K562 (cell line): ENCODE results near the gene GLP2R.

ENCODE experiments used
- BACH1 ChIP-seq: fragments of 200-800 bp; sonication (Bioruptor generic); IDR thresholded peaks from 2 replicates; pipeline ENCODE4 v1.6.1; 2016; ENCODE audit warnings: missing genetic modification characterization, missing compliant biosample characterization
- CREM ChIP-seq: IDR thresholded peaks from 2 replicates; pipeline ENCODE4 v1.6.1; 2014; ENCODE audit warnings: antibody characterized with exemption, low read depth
- FOXM1 ChIP-seq, 2 experiments: fragments of 450-650 bp in 1 of 2; sonication (generic) in 1 of 2; formaldehyde crosslinking in 1 of 2; IDR thresholded peaks; 2 replicates each; pipeline versions ENCODE4 v1.6.1 to v1.9.0; 2017 to 2022; ENCODE audit warnings: low read depth in 2 of 2, mild to moderate bottlenecking in 2 of 2, missing genetic modification reagents in 1 of 2, moderate library complexity in 1 of 2
- JUND ChIP-seq, 2 experiments: IDR thresholded peaks; 2 replicates in 1 of 2; 3 replicates in 1 of 2; pipeline ENCODE4 v1.6.1; 2011; ENCODE audit warnings: borderline replicate concordance in 2 of 2, low read depth in 2 of 2, low read length in 2 of 2, improper control_type of control experiment in 1 of 2, missing biosample characterization in 1 of 2, missing genetic modification characterization in 1 of 2, missing genetic modification reagents in 1 of 2
- NRF1 ChIP-seq, 2 experiments: fragments of 450-650 bp; IDR thresholded peaks in 1 of 2; conservative IDR thresholded peaks in 1 of 2; 2 replicates each; pipeline ENCODE4 v1.6.1; 2014; ENCODE audit warnings: mild to moderate bottlenecking in 2 of 2
- POLR2A ChIP-seq: fragments of 450-650 bp; conservative IDR thresholded peaks from 2 replicates; pipeline ENCODE4 v1.6.1; 2016
- PTRF ChIP-seq: fragments of 450-650 bp; IDR thresholded peaks from 2 replicates; pipeline ENCODE4 v1.6.1; 2016; ENCODE audit warnings: mild to moderate bottlenecking, missing genetic modification characterization, missing compliant biosample characterization
- SREBF2 ChIP-seq: sonication (generic); formaldehyde crosslinking; IDR thresholded peaks from 2 replicates; pipeline ENCODE4 v1.4.0; 2020; ENCODE audit warnings: mild to moderate bottlenecking, missing genetic modification reagents
- TAF1 ChIP-seq: IDR thresholded peaks from 2 replicates; pipeline ENCODE4 v1.6.1; 2011; ENCODE audit warnings: mild to moderate bottlenecking, low read length, moderate library complexity; ENCODE audit not compliant: insufficient read depth, control insufficient read depth, severe bottlenecking; ENCODE audit errors: extremely low read depth
- YY1 ChIP-seq, 3 experiments: IDR thresholded peaks; 2 replicates each; pipeline ENCODE4 v1.6.1; 2011; ENCODE audit warnings: low read length in 2 of 3, mild to moderate bottlenecking in 2 of 3, moderate library complexity in 2 of 3, borderline replicate concordance in 1 of 3, control low read depth in 1 of 3, low read depth in 1 of 3; ENCODE audit not compliant: insufficient read depth in 3 of 3, insufficient replicate concordance in 2 of 3, control insufficient read depth in 1 of 3, insufficient read length in 1 of 3; ENCODE audit errors: extremely low read depth in 1 of 3
- ZNF24 ChIP-seq: fragments of 450-650 bp; IDR thresholded peaks from 2 replicates; pipeline ENCODE4 v1.6.1; 2016
- TF ChIP-seq, protein P1 (sequence below), 2 experiments: fragments of 450-650 bp; formaldehyde crosslinking in 1 of 2; IDR thresholded peaks; 2 replicates each; pipeline versions ENCODE4 v1.4.0 to v1.6.1; 2014 to 2020; ENCODE audit warnings: mild to moderate bottlenecking in 2 of 2, borderline replicate concordance in 1 of 2, low read depth in 1 of 2
- TF ChIP-seq, protein P2 (sequence below): sonication (generic); formaldehyde crosslinking; IDR thresholded peaks from 2 replicates; pipeline ENCODE4 v1.8.1; 2023; ENCODE audit warnings: mild to moderate bottlenecking, missing genetic modification reagents, moderate library complexity

DNA sequence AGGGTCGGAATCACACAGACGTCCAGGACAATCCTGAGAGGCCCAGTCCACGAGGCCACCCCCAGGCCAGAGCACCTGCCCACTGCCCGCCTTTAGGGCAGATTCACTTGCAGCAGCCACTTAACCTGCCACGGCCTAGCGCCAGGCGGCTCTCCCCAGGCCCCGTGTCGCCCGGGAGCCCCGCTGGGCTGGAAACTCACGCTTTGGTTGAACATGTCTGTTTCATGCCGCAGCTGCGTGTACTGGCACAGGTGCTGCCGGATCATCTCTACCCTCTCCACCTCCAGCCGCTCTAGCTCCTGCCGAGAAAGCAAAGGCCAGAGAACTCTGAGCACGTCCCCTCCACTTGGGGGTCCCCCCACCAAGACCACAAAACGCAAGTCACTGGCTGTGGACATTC is 92.1 kb downstream of the GLP2R start:
- TF ChIP-seq, protein P1, sequence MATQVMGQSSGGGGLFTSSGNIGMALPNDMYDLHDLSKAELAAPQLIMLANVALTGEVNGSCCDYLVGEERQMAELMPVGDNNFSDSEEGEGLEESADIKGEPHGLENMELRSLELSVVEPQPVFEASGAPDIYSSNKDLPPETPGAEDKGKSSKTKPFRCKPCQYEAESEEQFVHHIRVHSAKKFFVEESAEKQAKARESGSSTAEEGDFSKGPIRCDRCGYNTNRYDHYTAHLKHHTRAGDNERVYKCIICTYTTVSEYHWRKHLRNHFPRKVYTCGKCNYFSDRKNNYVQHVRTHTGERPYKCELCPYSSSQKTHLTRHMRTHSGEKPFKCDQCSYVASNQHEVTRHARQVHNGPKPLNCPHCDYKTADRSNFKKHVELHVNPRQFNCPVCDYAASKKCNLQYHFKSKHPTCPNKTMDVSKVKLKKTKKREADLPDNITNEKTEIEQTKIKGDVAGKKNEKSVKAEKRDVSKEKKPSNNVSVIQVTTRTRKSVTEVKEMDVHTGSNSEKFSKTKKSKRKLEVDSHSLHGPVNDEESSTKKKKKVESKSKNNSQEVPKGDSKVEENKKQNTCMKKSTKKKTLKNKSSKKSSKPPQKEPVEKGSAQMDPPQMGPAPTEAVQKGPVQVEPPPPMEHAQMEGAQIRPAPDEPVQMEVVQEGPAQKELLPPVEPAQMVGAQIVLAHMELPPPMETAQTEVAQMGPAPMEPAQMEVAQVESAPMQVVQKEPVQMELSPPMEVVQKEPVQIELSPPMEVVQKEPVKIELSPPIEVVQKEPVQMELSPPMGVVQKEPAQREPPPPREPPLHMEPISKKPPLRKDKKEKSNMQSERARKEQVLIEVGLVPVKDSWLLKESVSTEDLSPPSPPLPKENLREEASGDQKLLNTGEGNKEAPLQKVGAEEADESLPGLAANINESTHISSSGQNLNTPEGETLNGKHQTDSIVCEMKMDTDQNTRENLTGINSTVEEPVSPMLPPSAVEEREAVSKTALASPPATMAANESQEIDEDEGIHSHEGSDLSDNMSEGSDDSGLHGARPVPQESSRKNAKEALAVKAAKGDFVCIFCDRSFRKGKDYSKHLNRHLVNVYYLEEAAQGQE (IDR thresholded peaks at IDR 0.05; ENCODE audit: borderline replicate concordance), result no peak
- TF ChIP-seq, protein P1 (CRISPR knock-in tag; IDR thresholded peaks at IDR 0.05; ENCODE audit: low read depth), result no peak
- TF ChIP-seq FOXM1 (IDR thresholded peaks at IDR 0.05; ENCODE audit: low read depth), result no peak
- TF ChIP-seq FOXM1 (CRISPR knock-in tag; IDR thresholded peaks at IDR 0.05; ENCODE audit: low read depth), result no peak
- TF ChIP-seq TAF1, result no peak
- no peak for TF ChIP-seq ZNF24
- TF ChIP-seq JUND (IDR thresholded peaks at IDR 0.05; ENCODE audit: borderline replicate concordance, low read depth, low read length), result no peak
- TF ChIP-seq JUND (tag; IDR thresholded peaks at IDR 0.05; ENCODE audit: borderline replicate concordance, low read depth, low read length), result no peak
- TF ChIP-seq, protein P2, sequence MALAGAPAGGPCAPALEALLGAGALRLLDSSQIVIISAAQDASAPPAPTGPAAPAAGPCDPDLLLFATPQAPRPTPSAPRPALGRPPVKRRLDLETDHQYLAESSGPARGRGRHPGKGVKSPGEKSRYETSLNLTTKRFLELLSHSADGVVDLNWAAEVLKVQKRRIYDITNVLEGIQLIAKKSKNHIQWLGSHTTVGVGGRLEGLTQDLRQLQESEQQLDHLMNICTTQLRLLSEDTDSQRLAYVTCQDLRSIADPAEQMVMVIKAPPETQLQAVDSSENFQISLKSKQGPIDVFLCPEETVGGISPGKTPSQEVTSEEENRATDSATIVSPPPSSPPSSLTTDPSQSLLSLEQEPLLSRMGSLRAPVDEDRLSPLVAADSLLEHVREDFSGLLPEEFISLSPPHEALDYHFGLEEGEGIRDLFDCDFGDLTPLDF (CRISPR knock-in tag), result no peak
- no peak for TF ChIP-seq BACH1
- TF ChIP-seq YY1 (IDR thresholded peaks at IDR 0.05; ENCODE audit: borderline replicate concordance in 1 of 3, control insufficient read depth in 1 of 3, extremely low read depth in 1 of 3, insufficient read depth in 3 of 3, insufficient read length in 1 of 3, insufficient replicate concordance in 2 of 3, low read depth in 1 of 3, low read length in 2 of 3), result no peak
- TF ChIP-seq POLR2A, result no peak
- TF ChIP-seq PTRF (tag), result no peak
- TF ChIP-seq NRF1 (conservative IDR thresholded peaks at IDR 0.05 in 1 of 2, IDR thresholded peaks at IDR 0.05 in 1 of 2), result no peak
- TF ChIP-seq CREM, result no peak
- no peak for TF ChIP-seq SREBF2 (CRISPR knock-in tag)
